HG02973 (cell line): ENCODE results near the gene PRMT3.
"Not testable (repeated sequence)": the region's sequence is repeated elsewhere in the genome, so short reads cannot be mapped to it uniquely, and the experiment has no call there.

Experiments used
- ATAC-seq: cut with Tn5 transposase; IDR thresholded peaks from one replicate; pipeline ENCODE4 v1.9.1; 2021; ENCODE audit warnings: moderate library complexity; ENCODE audit not compliant: unreplicated experiment

The PRMT3 gene

DNA sequence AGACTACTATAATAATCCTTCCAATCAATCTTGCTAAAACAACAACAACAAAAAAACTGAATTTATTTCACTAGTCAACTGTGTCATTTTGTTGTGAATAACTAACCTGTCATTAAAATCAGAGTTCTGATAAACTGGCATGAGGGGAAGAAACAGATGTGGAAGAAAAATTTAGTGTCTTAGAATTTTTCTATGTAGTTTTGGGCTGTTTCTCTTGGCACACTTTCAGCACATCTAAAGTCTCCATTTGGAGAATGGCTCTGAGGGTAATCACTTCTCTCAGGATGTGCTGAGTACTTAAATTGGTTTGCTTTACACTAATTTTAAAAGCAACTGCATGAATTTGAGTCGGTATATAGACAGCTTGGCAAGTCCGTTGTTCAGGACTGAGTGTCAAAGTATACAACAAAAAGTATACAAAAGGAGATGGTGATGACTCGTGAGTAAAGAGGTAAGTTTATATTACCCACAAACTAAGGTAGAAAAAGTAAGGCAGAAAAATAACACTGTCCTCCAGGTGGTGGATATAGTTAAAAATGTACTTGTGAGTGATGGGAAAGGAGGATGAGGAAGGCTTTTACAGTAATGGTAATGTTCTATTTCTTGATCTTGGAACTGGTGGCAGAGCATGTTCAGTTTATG, 13.8 kb upstream of the PRMT3 start:
- no peak for ATAC-seq

DNA sequence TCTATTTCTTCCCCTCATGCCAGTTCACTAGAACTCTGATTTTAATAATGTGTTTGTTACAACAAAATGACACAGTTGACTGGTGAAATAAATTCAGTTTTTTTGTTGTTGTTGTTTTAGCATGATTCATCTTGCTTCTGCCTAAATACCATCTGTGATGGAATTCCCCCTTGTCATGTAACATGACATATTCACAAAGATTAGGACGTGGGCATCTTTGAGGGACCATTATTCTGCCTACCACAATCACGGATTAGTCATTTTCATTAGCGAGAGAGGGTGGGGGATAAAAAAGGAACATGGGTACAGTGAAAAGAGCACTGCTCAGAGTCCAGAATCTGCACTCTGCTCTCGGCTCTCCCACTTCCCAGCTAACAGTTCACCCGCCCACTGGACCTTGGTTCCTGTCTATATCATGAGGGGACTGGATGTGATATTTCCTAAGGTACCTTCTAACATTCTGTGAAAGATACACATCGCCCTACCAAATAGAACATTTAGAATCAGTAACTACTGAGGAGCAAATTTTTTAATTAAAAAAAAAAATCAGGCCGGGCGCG, 12.7 kb upstream of the PRMT3 start:
- ATAC-seq: no peak

GRCh38 chr11:20376162-20376730, 11.3 kb upstream of the PRMT3 start:
- no peak for ATAC-seq

DNA sequence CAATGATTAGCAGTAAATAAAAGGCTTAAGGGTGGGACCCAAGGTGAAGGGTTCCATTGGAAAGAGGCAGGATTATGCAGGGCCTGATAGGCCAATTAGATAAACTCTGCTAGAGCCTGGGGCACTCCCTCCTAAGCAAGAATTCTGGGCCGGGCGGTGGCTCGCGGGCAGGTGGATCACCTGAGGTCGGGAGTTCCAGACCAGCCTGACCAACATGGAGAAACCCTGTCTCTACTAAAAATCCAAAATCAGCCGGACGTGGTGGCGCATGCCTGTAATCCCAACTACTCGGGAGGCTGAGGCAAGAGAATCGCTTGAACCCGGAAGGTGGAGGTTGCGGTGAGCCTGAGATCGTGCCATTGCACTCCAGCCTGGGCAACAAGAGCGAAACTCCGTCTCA, 1.5 kb upstream of the PRMT3 start:
- not testable (repeated sequence) for ATAC-seq

GRCh38 chr11:20388096-20389055, 860 bp downstream of the PRMT3 start:
- peak; percentile 7 for ATAC-seq

GRCh38 chr11:20397281-20397680, 9.8 kb downstream of the PRMT3 start:
- ATAC-seq: peak; percentile 73

GRCh38 chr11:20399498-20399897, 12.0 kb downstream of the PRMT3 start:
- ATAC-seq: no peak

DNA sequence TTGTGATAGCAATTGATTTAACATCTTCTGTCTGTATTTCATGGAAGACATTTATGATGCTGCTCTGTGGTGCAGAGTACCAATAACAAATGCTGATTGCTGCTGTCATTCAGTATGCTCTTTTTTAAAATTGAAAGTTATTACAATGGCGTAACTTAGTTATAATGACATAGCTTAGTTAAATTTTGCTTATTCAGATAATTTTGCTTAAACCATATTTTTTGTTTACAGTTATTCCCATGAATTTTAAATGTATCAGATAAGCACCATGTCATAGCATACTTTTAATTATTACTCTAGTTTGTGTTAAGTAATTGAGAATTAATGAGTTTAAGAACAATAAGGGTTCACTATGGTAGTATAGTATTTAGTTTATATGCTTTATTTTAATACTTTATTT, 15.5 kb downstream of the PRMT3 start:
- ATAC-seq: no peak

DNA sequence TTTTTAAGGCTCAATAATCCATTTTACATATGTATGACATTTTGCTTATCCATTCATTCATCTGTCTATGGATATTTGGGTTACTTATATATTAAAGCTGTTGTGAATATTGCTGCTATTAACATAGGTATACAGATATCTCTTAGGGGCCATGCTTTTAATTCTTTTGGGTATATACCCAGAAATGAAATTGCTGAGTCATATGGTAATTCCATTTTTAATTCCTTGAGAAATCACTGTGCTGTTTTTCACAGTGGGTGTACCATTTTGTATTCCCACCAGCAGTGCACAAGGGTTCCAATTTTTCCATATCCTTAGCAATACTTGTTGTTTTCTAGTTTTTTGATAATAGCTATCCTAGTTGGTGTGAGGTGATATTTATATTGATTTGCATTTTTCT, 19.0 kb downstream of the PRMT3 start:
- no peak for ATAC-seq

GRCh38 chr11:20407344-20407743, 19.8 kb downstream of the PRMT3 start:
- ATAC-seq: no peak

- no peak for ATAC-seq
These were observed 27.9 kb downstream of the PRMT3 start for GRCh38 chr11:20415432-20415831.

GRCh38 chr11:20417771-20418170, 30.3 kb downstream of the PRMT3 start:
- ATAC-seq: no peak

GRCh38 chr11:20421946-20422345, 34.4 kb downstream of the PRMT3 start:
- no peak for ATAC-seq

GRCh38 chr11:20429216-20429615, 41.7 kb downstream of the PRMT3 start:
- ATAC-seq: no peak

GRCh38 chr11:20438637-20439036, 51.1 kb downstream of the PRMT3 start:
- no peak for ATAC-seq

- no peak for ATAC-seq
These were observed 56.1 kb downstream of the PRMT3 start for GRCh38 chr11:20443596-20443995.

DNA sequence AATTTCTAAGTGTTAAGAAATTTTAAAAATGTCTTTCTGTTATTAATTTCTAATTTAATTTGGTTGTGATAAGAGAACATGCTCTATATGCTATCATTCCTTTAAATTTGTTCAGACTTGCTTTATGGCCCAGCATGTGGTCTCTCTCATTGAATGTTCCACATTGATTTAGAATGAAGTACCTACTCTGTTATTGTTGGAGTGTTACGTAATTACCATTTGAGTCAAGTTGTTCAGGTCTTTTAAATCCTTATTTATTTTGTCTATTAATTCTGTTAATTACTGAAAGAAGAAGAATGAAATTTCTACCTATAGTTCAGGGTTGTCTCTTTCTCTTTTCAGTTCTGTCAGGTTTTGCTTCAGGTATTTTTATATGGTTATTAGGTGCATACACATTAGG, 57.0 kb downstream of the PRMT3 start:
- ATAC-seq: no peak

DNA sequence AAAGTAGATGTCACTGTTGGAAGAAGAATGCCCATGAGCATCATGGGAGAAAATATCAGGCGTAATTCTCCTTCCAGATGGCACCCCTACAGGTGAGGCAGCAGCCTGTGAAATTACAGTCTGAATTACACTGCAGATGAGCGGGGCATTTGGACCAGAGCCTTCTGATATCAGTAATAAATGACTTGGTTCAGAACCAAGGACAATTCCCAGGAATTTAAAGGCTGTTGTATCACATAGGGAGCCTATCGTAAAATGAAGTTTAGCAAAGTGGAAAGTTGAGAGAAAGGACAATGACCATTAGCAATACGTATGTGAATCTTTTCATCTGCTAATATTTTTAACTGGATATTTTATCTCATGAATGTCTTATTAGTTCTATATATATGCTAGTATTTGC, 61.3 kb downstream of the PRMT3 start:
- ATAC-seq: no peak

- ATAC-seq: no peak
These were observed 63.3 kb downstream of the PRMT3 start for GRCh38 chr11:20450829-20451228.

- ATAC-seq: no peak
These were observed 64.1 kb downstream of the PRMT3 start for GRCh38 chr11:20451568-20451967.

DNA sequence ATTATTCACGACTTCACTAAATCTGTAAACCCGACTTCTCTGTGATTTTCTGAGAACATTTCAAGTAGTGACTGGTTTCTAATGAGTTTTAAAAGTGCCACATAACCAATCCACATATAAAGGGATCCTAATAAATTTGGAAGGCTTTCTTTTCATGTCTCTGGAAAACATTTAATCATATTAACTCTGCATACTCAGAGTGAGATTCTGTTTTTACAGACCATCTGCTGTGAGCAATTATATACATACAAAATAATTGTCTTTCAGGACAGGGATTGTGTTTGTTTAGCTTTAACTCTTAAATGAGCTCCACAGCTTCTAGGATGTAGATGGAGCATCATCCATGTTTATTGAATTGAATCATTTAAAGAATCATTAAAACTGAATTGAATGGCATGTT, 65.1 kb downstream of the PRMT3 start:
- no peak for ATAC-seq
